ENCODE measurements around the gene KIF16B.

Gene KIF16B

GRCh38 chr20:16395366-16395765 lies 177.9 kb downstream of the KIF16B start:
- DNase-seq: no peak

DNA sequence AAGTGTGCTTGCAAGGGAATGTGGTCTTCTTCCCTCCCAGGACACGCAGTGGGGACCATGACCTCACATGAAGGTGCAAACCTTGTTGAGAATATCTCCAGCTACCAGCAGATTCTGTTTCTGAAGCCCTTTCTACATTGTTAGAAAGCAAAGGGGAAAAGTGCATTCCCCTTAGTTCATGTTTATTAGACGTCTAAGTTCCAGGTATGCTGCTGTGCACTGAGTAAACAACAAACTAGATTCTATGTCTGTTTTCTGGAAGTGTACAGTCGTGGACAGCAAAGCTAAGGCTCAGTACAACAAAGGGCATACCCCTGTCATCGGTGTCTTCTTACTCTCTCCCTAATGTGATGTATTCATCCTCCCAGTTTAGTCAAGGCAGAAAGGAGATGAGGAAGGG lies 178.5 kb downstream of the KIF16B start:
- no peak for DNase-seq

DNA sequence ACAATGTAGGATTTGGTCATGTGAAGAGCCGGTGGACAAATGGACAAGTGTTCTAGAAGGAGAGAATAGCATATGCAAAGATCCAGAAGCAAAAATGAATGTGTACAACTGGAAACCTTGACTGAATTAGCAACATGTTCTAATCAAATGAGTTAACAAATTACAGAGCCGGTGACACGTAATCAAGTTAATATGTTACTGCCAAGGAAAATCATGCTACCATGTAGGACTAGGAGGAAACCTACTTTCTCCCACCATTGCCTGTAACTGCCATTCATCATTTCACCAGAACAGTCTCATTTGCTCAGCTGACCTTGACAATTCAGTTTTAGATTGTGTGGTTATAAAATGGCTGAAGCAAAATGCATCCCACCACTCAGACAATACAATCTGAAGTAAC lies 179.4 kb downstream of the KIF16B start:
- DNase-seq: no peak

- no peak for DNase-seq
Measured at GRCh38 chr20:16393297-16393696, 180.0 kb downstream of the KIF16B start.

- no peak for DNase-seq
Measured at GRCh38 chr20:16392346-16392745, 180.9 kb downstream of the KIF16B start.

- no peak for DNase-seq
Measured at GRCh38 chr20:16390991-16391390, 182.3 kb downstream of the KIF16B start.

DNA sequence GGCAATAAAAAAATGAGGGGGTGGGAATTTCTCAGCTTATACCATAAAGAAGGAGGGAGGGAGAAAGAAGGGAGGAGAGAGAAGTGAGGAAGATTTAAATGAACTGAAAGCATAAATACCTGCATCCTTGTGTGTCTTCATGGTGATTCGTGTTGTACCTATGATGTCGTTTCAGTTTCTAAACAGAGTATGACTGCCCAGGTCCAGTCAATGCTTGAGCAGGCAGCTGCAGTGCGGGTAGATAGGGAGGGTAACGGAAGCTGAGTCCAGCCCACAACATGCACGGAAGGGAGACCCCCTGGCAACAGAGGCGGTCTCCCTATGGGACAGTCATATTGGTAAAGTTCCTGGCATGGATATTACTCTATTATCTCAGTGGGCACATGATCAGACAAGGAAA lies 184.5 kb downstream of the KIF16B start:
- no peak for DNase-seq

- DNase-seq: no peak
Measured at GRCh38 chr20:16387666-16388065, 185.6 kb downstream of the KIF16B start.

DNA sequence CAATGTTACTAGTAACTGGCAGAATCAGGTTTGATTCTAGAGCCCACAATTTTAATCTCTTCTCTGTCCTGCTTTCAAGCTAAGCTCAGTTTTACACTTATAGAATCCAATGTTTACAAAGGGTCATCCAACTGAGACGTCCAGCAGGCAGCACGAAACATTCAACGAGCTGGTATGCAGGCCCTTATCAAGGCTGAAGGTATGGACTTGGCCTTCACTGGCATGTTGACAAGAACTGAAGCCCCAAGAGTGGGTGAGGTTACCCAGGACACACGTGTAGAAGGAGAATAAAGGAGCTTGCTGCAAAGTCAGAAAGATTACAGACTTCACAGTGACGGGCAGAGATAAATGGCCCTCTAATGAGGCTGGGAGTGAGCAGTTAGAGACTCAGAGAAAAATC lies 187.4 kb downstream of the KIF16B start:
- no peak for DNase-seq

DNA sequence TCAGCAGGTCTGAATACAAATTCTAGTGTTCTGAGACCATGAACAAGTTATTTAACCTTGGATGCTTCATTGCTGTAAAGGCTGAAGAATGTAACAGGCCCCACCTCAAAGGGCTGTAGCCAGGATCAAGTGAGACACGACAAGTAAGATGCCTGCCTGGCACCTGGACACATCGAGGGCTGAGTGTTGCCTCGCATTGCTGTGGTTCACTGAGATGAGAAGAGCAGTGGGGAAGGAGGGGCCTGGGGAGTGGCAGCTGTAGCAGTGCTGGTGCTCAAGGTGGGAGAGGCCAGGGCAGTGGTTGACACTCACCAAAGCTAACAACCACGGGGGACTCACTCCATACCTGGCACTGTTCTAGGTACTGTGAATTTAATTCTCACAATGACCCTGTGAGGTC lies 187.8 kb downstream of the KIF16B start:
- no peak for DNase-seq

DNA sequence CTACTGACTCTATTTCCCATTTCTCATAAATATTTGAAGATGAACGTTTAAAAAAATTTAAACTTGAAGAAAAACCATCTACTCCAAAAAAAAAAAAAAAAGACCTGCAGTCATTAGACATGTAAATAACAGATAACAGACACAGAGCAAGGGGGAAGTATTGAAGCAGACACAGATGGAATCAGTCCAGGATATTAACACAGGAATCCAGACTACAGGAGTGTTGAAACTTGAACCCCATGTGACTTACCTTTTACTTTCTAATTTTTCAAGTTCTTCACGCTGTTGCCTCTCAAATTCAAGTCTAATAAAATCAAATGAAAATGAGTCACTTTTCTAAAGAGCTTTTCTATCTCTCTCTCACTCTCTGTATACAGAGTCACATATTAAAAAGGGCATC lies 191.8 kb downstream of the KIF16B start:
- DNase-seq: no peak

GRCh38 chr20:16378712-16379370 lies 194.4 kb downstream of the KIF16B start:
- no peak for DNase-seq

- no peak for DNase-seq
Measured at GRCh38 chr20:16378122-16378521, 195.1 kb downstream of the KIF16B start.

- DNase-seq: no peak
Measured at GRCh38 chr20:16369441-16369840, 203.8 kb downstream of the KIF16B start.

DNA sequence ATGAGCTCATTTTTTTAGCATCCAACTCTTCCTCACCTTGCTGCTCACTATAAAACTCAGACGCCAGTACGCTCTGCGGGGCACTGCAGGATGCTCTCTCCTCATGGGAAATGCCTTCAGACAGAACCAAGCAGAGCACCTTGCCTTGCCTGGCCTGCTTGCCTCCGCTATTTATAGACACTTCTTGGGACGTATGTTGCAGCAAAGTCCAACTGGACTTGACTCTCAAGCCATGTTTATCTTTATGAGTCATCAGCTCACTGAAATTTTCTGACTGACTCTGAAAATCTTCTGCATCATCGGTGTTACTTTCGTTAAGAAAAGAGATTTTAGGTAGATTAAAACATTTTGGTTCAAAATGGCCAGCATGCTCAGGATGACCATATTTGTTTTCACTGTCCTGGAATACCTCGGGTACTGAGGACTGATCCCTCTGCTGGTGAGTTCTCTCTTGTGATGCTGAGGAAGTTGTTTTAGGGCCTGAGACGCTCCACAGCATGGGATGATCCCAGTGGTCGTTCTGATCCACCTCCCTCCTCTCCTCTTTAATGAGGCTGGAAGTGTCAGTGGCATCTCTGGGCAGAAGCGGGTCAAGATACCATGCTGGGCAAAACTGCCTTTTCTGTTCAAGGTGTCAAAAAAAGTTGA lies 204.5 kb downstream of the KIF16B start:
- DNase-seq: no peak

DNA sequence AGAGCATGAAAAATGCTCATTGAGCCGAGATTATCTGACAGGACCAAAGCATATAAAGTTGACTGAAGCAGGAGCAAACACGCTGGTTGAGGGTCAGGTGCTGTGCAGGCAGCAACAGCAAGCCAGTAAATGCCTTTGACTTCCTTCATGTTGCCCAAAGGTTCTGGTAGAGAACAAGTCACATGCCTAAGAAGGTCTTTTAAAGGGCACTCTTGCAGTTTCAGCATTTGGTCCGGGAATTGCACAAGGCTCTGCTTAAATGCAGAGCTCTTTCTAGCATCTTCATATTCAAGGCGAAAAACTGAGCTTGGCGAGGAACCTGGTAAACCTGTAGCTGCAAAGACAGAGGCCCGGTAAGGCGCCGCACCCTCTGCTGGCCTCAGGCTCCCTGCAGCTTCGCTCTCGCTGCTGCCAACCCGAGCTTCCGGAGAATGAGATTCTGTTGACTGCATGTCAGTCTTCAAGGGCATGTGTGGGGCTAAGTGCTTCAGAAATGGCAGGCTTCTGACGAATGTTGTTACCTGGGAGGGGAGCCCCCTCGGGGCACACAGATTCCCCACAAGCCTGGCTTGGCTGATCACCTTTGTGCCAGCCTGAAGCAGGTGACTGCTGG lies 205.2 kb downstream of the KIF16B start:
- DNase-seq: no peak

DNA sequence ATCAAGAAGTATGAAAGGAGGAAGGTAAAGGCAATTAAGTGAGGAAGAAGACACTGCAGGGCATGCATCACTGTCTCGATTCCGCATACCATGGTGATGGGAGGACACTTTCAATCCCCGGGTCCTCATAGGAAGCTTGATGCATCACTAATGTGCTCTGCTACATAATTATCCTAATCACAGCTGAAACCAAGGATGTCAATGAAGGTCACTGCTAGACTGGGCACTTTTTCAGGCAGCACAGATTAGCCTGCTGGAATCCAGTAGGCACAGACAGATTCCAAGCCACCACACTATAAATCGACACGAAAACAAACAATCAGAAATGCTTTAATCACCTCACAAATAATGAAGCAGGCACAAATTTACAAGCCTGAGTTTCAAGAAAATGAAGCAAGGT lies 206.7 kb downstream of the KIF16B start:
- no peak for DNase-seq

DNA sequence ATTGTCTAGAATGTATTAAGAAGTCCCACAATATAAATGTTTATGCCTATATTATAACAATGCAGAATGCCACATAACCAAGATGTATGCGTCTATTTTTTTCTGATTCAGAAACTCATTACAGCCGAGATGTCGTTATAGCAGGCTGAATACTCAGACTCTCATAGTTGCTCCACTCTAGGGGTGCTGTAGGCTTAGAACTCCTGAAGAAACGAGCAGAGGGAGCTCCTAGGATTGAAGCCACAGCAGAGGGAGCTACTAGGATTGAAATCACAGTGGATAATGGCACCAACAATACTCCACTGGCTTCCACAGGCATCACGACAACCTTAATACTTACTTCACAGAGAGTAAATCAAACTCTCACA lies 208.9 kb downstream of the KIF16B start:
- peak in 1 of 51 donors; percentile 4 for DNase-seq

- peak in 1 of 51 donors; percentile 4 for DNase-seq
Measured at GRCh38 chr20:16363506-16364319, 209.5 kb downstream of the KIF16B start.

DNA sequence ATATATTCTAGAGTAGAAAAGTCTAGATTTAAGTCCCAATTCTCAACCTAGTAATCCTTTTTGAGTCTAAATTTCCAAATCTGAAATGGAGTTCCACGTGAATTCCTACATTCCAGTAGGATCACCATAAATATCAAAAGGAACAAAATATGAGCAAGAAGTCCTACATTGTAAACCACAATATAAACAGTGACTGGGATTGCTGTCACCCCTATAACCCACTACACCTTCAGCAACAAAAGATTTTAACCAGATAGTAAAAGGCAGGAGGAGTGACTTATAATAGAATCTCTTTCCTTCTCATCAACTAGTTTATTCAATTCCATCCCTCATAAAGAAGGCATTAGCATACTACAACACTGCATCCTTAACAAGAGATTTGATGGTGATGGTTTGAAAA lies 210.6 kb downstream of the KIF16B start:
- no peak for DNase-seq

GRCh38 chr20:16360668-16361067 lies 212.6 kb downstream of the KIF16B start:
- DNase-seq: no peak

GRCh38 chr20:16353417-16353781 lies 219.8 kb downstream of the KIF16B start:
- DNase-seq: no peak
